IPS-20b (cell line): Measurements from ENCODE around the gene VPS11.

ENCODE experiments used
- H3K27ac ChIP-seq: one replicate; pipeline ENCODE4 v1.5.1; 2013; ENCODE audit warnings: low read length
- H3K27me3 ChIP-seq: 2 replicates; pipeline ENCODE4 v1.6.1; 2013; ENCODE audit warnings: mild to moderate bottlenecking, low read length, inconsistent platforms; ENCODE audit not compliant: insufficient read depth
- H3K36me3 ChIP-seq: 2 replicates; pipeline ENCODE4 v1.6.1; 2013; ENCODE audit warnings: low read depth, mild to moderate bottlenecking, inconsistent platforms, low read length, moderate library complexity; ENCODE audit not compliant: insufficient read depth
- H3K4me1 ChIP-seq: 2 replicates; pipeline ENCODE4 v1.6.1; 2013; ENCODE audit warnings: mild to moderate bottlenecking, control low read depth, inconsistent platforms, low read length, moderate library complexity; ENCODE audit not compliant: insufficient read depth
- H3K4me3 ChIP-seq: 2 replicates; pipeline ENCODE4 v1.5.1; 2013; ENCODE audit warnings: mild to moderate bottlenecking, low read length, inconsistent platforms
- H3K9ac ChIP-seq: 2 replicates; pipeline ENCODE4 v1.6.1; 2013; ENCODE audit warnings: low read depth, mild to moderate bottlenecking, inconsistent platforms, low read length, moderate library complexity
- H3K9me3 ChIP-seq: 2 replicates; pipeline ENCODE4 v1.6.1; 2013; ENCODE audit warnings: mild to moderate bottlenecking, low read depth, low read length, inconsistent platforms; ENCODE audit not compliant: insufficient read depth

Gene VPS11

DNA sequence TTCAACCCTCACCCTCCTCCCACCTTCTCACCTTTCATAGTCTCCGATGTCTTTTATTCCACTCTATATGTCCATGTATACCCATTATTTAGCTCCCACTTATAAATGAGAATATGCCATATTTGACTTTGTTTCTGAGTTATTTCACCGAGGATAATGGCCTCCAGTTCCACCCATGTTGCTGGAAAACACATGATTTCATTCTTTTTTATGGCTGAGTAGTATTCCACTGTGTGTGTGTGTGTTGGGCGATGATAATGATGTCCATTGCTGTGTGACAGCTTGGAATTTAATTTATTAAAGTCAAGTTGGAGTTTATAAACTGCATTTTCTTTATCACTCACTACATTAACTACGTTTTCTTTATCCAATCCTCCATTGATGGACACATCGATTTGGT, 50.6 kb downstream of the VPS11 start:
- Histone ChIP-seq H3K27ac (no peak overlapping the region), H3K9ac (no peak overlapping the region), H3K9me3 (no peaks in the 10 kb centered on the region), H3K4me3 (no peak overlapping the region), H3K27me3 (no peaks in the 10 kb centered on the region), H3K36me3 (no peaks in the 10 kb centered on the region), H3K4me1 (peaks cover 9% of the 10 kb centered on the region)

DNA sequence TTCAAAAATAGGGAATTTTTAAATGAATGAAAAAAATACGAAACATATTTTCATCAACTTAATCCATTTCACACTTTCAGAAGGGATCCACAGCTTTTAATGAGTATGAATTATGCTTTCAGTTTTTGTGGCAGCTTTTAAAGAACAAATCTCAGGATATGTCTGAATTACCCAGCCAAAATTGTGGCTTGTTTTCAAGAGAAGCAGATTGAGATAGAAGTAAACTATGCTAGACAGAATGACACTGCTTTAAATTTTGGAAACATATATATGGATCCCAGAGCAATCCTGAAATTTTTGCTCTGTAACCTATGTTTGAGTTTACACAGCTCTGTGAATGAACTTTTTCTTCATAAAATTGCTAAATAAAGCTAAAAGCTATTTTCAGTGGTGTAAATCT, 51.3 kb downstream of the VPS11 start:
- Histone ChIP-seq H3K4me3 (no peak overlapping the region), H3K9me3 (no peaks in the 10 kb centered on the region), H3K9ac (no peak overlapping the region), H3K4me1 (peaks cover 9% of the 10 kb centered on the region), H3K36me3 (peaks cover 3% of the 10 kb centered on the region), H3K27me3 (no peaks in the 10 kb centered on the region), H3K27ac (no peak overlapping the region)

DNA sequence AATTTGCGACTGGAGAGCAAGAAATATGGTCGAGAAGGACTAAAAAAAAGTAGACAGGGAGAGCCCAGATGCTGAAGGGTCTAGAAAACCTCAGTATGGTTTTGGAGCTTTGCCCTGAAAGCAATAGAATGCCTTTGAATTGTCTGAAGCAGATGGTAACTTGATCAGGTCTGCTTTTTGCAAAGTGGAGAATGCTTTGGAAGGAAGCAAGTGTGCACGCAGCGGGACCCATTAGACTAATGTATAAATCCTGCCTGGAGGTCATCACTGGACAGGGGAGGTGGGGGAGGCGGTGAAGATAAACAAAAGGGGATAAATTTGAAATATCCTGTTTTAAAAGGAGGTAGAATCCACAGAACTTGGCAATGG, 53.0 kb downstream of the VPS11 start:
- H3K27me3 ChIP-seq = no peaks in the 10 kb centered on the region
- peaks cover 9% of the 10 kb centered on the region for H3K4me1 ChIP-seq
- H3K9ac ChIP-seq = peak overlapping the region; percentile 72; the same call in 1 of the 2 replicates
- H3K4me3 ChIP-seq = peak overlapping the region; percentile 68
- H3K36me3 ChIP-seq = peaks cover 10% of the 10 kb centered on the region
- no peaks in the 10 kb centered on the region for H3K9me3 ChIP-seq
- no peak overlapping the region for H3K27ac ChIP-seq

DNA sequence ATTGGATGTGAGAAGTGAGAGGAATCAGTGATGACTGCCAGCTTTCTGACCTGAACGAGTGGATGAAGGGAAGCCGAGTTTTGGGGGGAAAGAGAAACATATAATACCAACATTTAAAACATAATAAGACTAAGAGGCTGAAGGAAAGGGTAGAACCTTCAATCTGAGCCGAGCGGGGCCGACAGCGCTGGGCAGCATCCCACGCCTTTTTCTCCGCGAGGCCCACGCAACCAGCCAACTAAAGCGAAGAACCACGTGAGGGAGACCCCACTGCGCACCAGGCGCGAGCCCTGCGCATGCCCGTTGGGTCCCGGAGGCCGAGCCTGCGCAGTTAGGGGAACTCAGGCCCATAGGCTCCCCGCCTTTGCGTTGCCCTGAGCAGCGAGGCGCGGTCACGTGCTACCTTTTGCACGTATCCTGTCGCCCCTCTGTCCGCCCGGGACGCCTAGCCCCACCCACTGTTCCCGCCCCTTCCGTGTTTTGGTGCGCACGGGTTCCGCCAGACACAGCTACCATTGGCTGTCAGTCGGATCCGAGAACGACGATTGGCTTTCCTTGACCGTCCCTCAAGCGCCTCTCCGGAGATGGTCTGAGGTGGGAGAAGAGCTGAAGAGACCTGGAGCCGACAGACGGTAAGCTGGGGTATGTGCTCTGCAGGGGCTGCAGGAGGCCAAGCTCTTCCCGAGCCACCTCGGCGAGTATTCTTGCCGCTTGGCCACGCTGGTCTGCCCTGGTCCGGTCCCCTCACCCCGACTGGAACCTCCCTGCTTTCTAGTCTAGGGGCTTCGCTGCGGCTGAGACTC, 53.6 kb downstream of the VPS11 start, which contains the start of gene HINFP:
HINFP (plus strand) TSS at position 573 of the 803 bp plus-strand sequence. CDS start 5,365 bp downstream, outside the sequence.
- Histone ChIP-seq H3K4me1 (peaks cover 9% of the 10 kb centered on the region), H3K9me3 (no peaks in the 10 kb centered on the region), H3K4me3 (peak within 1 kb of the TSS; percentile 97), H3K27me3 (no peaks in the 10 kb centered on the region), H3K36me3 (peaks cover 10% of the 10 kb centered on the region), H3K27ac (peak within 1 kb of the TSS; percentile 77), H3K9ac (peak within 1 kb of the TSS; percentile 93)

DNA sequence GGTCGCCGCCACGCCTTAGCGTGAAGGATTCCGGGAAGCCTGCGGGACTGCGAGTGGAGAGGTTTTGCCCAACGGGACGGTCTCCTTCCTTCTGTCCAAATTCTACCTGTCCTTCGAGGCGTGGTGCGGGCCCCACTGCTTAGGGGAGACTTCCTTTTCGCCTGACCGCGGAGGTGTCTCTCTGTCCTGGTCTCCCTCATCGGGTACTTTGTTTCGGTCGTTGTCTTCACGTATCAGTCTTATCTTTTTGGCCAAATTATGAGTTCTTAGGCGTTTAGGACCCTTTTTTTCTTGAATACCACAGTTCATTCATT, 54.1 kb downstream of the VPS11 start:
- Histone ChIP-seq H3K4me3 (peak overlapping the region; percentile 97), H3K9me3 (no peaks in the 10 kb centered on the region), H3K27me3 (no peaks in the 10 kb centered on the region), H3K4me1 (peaks cover 9% of the 10 kb centered on the region), H3K27ac (peak overlapping the region; percentile 77), H3K9ac (peak overlapping the region; percentile 93), H3K36me3 (peaks cover 10% of the 10 kb centered on the region)

DNA sequence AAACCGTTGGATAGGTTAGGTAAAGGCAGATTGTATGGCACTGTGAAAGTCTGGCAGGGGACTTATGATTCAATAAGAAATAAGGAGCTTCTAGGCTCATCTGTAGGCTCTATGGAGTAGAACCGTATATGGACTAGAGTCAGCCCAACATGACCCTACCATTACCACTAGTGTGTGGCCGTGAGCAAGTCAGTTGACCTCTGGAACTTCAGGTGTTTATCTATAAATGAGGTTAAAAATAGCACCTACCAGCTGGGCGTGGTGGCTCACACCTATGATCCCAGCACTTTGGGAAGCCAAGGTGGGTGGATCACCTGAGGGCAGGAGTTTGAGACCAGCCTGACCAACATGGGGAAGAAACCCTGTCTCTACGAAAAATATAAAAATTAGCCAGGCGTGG, 58.2 kb downstream of the VPS11 start:
- no peaks in the 10 kb centered on the region for H3K9me3 ChIP-seq
- H3K27ac ChIP-seq = no peak overlapping the region
- H3K9ac ChIP-seq = no peak overlapping the region
- no peak overlapping the region for H3K4me3 ChIP-seq
- peaks cover 24% of the 10 kb centered on the region for H3K36me3 ChIP-seq
- H3K27me3 ChIP-seq = no peaks in the 10 kb centered on the region
- peaks cover 6% of the 10 kb centered on the region for H3K4me1 ChIP-seq

- H3K36me3 ChIP-seq = peaks cover 33% of the 10 kb centered on the region
- no peaks in the 10 kb centered on the region for H3K27me3 ChIP-seq
- no peak overlapping the region for H3K27ac ChIP-seq
- peaks cover 6% of the 10 kb centered on the region for H3K4me1 ChIP-seq
- no peak overlapping the region for H3K9ac ChIP-seq
- no peaks in the 10 kb centered on the region for H3K9me3 ChIP-seq
- H3K4me3 ChIP-seq = no peak overlapping the region
Observed at GRCh38 chr11:119126675-119127268, 59.2 kb downstream of the VPS11 start.

DNA sequence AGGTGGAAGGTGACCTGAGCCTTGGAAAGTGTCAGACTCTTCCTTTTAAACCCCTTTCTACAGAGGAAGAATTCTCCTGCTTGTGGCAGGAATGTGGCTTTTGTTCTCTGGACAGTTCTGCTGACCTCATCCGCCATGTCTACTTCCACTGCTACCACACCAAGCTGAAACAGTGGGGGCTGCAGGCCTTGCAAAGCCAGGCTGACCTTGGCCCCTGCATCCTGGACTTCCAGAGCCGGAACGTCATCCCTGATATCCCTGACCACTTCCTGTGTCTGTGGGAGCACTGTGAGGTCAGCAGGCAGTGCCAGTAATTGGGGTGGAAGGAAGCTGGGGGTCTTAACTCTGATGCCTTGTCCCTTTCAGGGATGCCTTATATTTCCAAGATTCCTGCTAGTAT, 63.0 kb downstream of the VPS11 start:
- peaks cover 56% of the 10 kb centered on the region for H3K36me3 ChIP-seq
- H3K27ac ChIP-seq = no peak overlapping the region
- no peak overlapping the region for H3K4me3 ChIP-seq
- H3K9ac ChIP-seq = no peak overlapping the region
- no peaks in the 10 kb centered on the region for H3K4me1 ChIP-seq
- H3K27me3 ChIP-seq = no peaks in the 10 kb centered on the region
- H3K9me3 ChIP-seq = no peaks in the 10 kb centered on the region
